GM12878 (cell line): ENCODE data around the gene GJB6. TPM values are rescaled to one million over a fixed set of nuclear protein-coding genes. Genes with fewer than 3 reads are reported as not detected.

Source experiments
- BCL11A ChIP-seq: IDR thresholded peaks from 2 replicates; pipeline ENCODE4 v1.6.1; 2011; ENCODE audit warnings: low read depth, low read length
- CEBPB ChIP-seq, 2 experiments: fragments of 150-350 bp in 1 of 2; IDR thresholded peaks; 2 replicates each; pipeline ENCODE4 v1.6.1; 2012 to 2014; ENCODE audit warnings: low read depth in 2 of 2, low read length in 2 of 2, borderline replicate concordance in 1 of 2, inconsistent platforms in 1 of 2
- EZH2 ChIP-seq: IDR thresholded peaks from 2 replicates; pipeline ENCODE4 v1.6.1; 2012; ENCODE audit warnings: low read depth, mild to moderate bottlenecking, control low read depth, inconsistent platforms, low read length, borderline replicate concordance; ENCODE audit not compliant: control insufficient read depth
- HDAC6 ChIP-seq: fragments of 200-600 bp; sonication (generic); IDR thresholded peaks from one replicate; pipeline ENCODE4 v1.8.0; 2017; ENCODE audit warnings: antibody characterized with exemption; ENCODE audit not compliant: unreplicated experiment
- HSF1 ChIP-seq: fragments of 150-350 bp; IDR thresholded peaks from 2 replicates; pipeline ENCODE4 v1.6.1; 2014; ENCODE audit warnings: mild to moderate bottlenecking, low read depth, low read length
- IRF5 ChIP-seq: fragments of 450-650 bp; IDR thresholded peaks from 2 replicates; pipeline ENCODE4 v1.6.1; 2017; ENCODE audit warnings: borderline replicate concordance
- MEF2B ChIP-seq: fragments of 450-650 bp; IDR thresholded peaks from 2 replicates; pipeline ENCODE4 v1.6.1; 2018; ENCODE audit warnings: mild to moderate bottlenecking, moderate library complexity; ENCODE audit not compliant: partially characterized antibody, poor library complexity, severe bottlenecking
- MYC ChIP-seq: IDR thresholded peaks from 2 replicates; pipeline ENCODE4 v1.6.1; 2011; ENCODE audit warnings: mild to moderate bottlenecking, low read length, moderate library complexity, inconsistent platforms; ENCODE audit not compliant: insufficient read depth, insufficient replicate concordance, insufficient read length, severe bottlenecking
- PAX8 ChIP-seq: fragments of 450-650 bp; IDR thresholded peaks from 2 replicates; pipeline ENCODE4 v1.6.1; 2017; ENCODE audit warnings: mild to moderate bottlenecking, moderate library complexity
- POLR2AphosphoS2 ChIP-seq: IDR thresholded peaks from 2 replicates; pipeline ENCODE4 v1.6.1; 2011; ENCODE audit warnings: low read depth, mild to moderate bottlenecking, low read length, improper control_type of control experiment, moderate library complexity
- RBBP5 ChIP-seq: fragments of 200-600 bp; sonication (generic); conservative IDR thresholded peaks from 2 replicates; pipeline ENCODE4 v1.6.1; 2016
- RELB ChIP-seq: fragments of 450-650 bp; IDR thresholded peaks from 2 replicates; pipeline ENCODE4 v1.6.1; 2017; ENCODE audit warnings: low read depth, mild to moderate bottlenecking, moderate library complexity
- REST ChIP-seq: IDR thresholded peaks from 2 replicates; pipeline ENCODE4 v1.6.1; 2012; ENCODE audit warnings: mild to moderate bottlenecking, low read depth, low read length
- RFX5 ChIP-seq: IDR thresholded peaks from 2 replicates; pipeline ENCODE4 v1.6.1; 2011; ENCODE audit warnings: low read depth, low read length, improper control_type of control experiment
- SIX5 ChIP-seq: IDR thresholded peaks from 2 replicates; pipeline ENCODE4 v1.6.1; 2011; ENCODE audit warnings: mild to moderate bottlenecking, low read depth, low read length, moderate library complexity; ENCODE audit not compliant: severe bottlenecking
- SPI1 ChIP-seq: IDR thresholded peaks from 2 replicates; pipeline ENCODE4 v1.6.1; 2011; ENCODE audit warnings: low read depth, mild to moderate bottlenecking, low read length, moderate library complexity, borderline replicate concordance; ENCODE audit not compliant: insufficient read depth
- SREBF1 ChIP-seq: IDR thresholded peaks from 2 replicates; pipeline ENCODE4 v1.6.1; 2012; ENCODE audit warnings: mild to moderate bottlenecking, low read length
- SRF ChIP-seq, 2 experiments: IDR thresholded peaks; 2 replicates each; pipeline ENCODE4 v1.6.1; 2011; ENCODE audit warnings: low read depth in 2 of 2, low read length in 2 of 2, mild to moderate bottlenecking in 1 of 2, moderate library complexity in 1 of 2
- STAT3 ChIP-seq: IDR thresholded peaks from 2 replicates; pipeline ENCODE4 v1.6.1; 2011; ENCODE audit warnings: low read depth, low read length, improper control_type of control experiment
- TARDBP ChIP-seq: IDR thresholded peaks from 2 replicates; pipeline ENCODE4 v1.6.1; 2016; ENCODE audit warnings: borderline replicate concordance
- ZBED1 ChIP-seq: IDR thresholded peaks from 2 replicates; pipeline ENCODE4 v1.6.1; 2016; ENCODE audit warnings: borderline replicate concordance
- ZNF207 ChIP-seq: fragments of 450-650 bp; IDR thresholded peaks from 2 replicates; pipeline ENCODE4 v1.6.1; 2014; ENCODE audit warnings: antibody characterized with exemption, mild to moderate bottlenecking, borderline replicate concordance
- ZNF384 ChIP-seq: IDR thresholded peaks from 2 replicates; pipeline ENCODE4 v1.6.1; 2012; ENCODE audit warnings: low read depth, mild to moderate bottlenecking, low read length, improper control_type of control experiment, borderline replicate concordance
- polyA plus RNA-seq, 11 experiments: library from polyadenylated mRNA; depleted of rRNA in 4 of 11; unstranded in 6 of 11; stranded (reverse) in 5 of 11; fragments of >200 nt; fragmentation: Nextera tagmentation in 4 of 11; fragmentation: Illumina TruSeq in 1 of 11; extraction: Ambion mirVana in 4 of 11; extraction: Trizol in 1 of 11; gene quantifications; 1 replicate in 1 of 11; 2 replicates in 10 of 11; pipeline versions ENCODE4 v1.2.1 to v1.2.3, GENCODE V29; 2011 to 2016; ENCODE audit warnings: inconsistent platforms in 2 of 11, missing spikeins in 2 of 11, low read depth in 1 of 11
- total RNA-seq, 4 experiments: library from RNA; depleted of rRNA in 3 of 4; stranded (reverse); fragments of >200 nt in 3 of 4; fragmentation: Illumina TruSeq in 1 of 4; extraction: Trizol in 1 of 4; gene quantifications; 2 replicates each; pipeline versions ENCODE4 v1.2.1 to v1.2.3, GENCODE V29; 2013 to 2021

GJB6 gene
- total and polyA plus RNA-seq, 10 of the 15 experiments (the other 5 are each of a cell fraction or from before 2014, with no cell fraction given) = 0.03 TPM; not detected in 9

- TF ChIP-seq CEBPB (IDR thresholded peaks at IDR 0.05; ENCODE audit: borderline replicate concordance in 1 of 2, low read depth in 2 of 2, low read length in 2 of 2) (no peak), STAT3 (no peak), HDAC6 (no peak), REST (no peak), RFX5 (no peak), BCL11A (no peak), RELB (no peak), TARDBP (no peak), SRF (IDR thresholded peaks at IDR 0.05; ENCODE audit: low read depth in 2 of 2, low read length in 2 of 2) (no peak), ZBED1 (no peak), PAX8 (no peak), SPI1 (no peak), MYC (no peak), MEF2B (no peak), EZH2 (no peak), IRF5 (no peak), HSF1 (no peak), ZNF207 (no peak), SREBF1 (no peak), ZNF384 (no peak), RBBP5 (no peak), SIX5 (no peak), POLR2AphosphoS2 (no peak)
Measured at GRCh38 chr13:20174656-20175405, 57.3 kb downstream of the GJB6 start (continued).
